Spleen (tissue), 11 donors: ENCODE measurements around the gene GYS1. TPM values are rescaled to one million over a fixed set of nuclear protein-coding genes. Genes with fewer than 3 reads are reported as not detected.
"Not testable (repeated sequence)": the region's sequence is repeated elsewhere in the genome, so short reads cannot be mapped to it uniquely, and the experiment has no call there.

Experiments
- DNase-seq: peaks from one replicate; pipeline ENCODE4 v3.0.0-alpha.2; 2020
- H3K27ac ChIP-seq, 8 donors: fragments of 200-600 bp; sonication (generic) in 7 of 8; 1 replicate in 4 of 8; 2 replicates in 4 of 8; pipeline versions ENCODE4 v1.5.0 to v1.8.0; 2016 to 2021; ENCODE audit warnings: inconsistent platforms in 4 of 8, mild to moderate bottlenecking in 4 of 8, moderate library complexity in 1 of 8
- H3K27me3 ChIP-seq, 7 donors: fragments of 200-600 bp; sonication (generic) in 6 of 7; replicated peaks in 1 of 7; 1 replicate in 4 of 7; 2 replicates in 3 of 7; pipeline versions ENCODE4 v1.5.0 to v1.8.0; 2016 to 2021; ENCODE audit warnings: inconsistent platforms in 3 of 7, mild to moderate bottlenecking in 1 of 7
- H3K36me3 ChIP-seq, 6 donors: fragments of 200-600 bp; sonication (generic) in 5 of 6; 1 replicate in 4 of 6; 2 replicates in 2 of 6; pipeline versions ENCODE4 v1.5.0 to v1.8.0; 2016 to 2021; ENCODE audit warnings: inconsistent platforms in 2 of 6
- H3K4me1 ChIP-seq, 6 donors: fragments of 200-600 bp; sonication (generic) in 5 of 6; 1 replicate in 3 of 6; 2 replicates in 3 of 6; pipeline versions ENCODE4 v1.5.0 to v1.8.0; 2016 to 2021; ENCODE audit warnings: inconsistent platforms in 3 of 6
- H3K4me3 ChIP-seq, 8 donors: fragments of 200-600 bp; sonication (generic) in 7 of 8; 1 replicate in 4 of 8; 2 replicates in 4 of 8; pipeline versions ENCODE4 v1.5.0 to v1.8.0; 2016 to 2021; ENCODE audit warnings: inconsistent platforms in 4 of 8, mild to moderate bottlenecking in 4 of 8, moderate library complexity in 2 of 8
- H3K9me3 ChIP-seq, 8 donors: fragments of 200-600 bp; sonication (generic) in 7 of 8; 1 replicate in 4 of 8; 2 replicates in 4 of 8; pipeline versions ENCODE4 v1.5.0 to v1.8.0; 2016 to 2021; ENCODE audit warnings: inconsistent platforms in 4 of 8
- WGBS, 5 donors: extraction: QIAGEN DNeasy Blood & Tissue Kit in 3 of 5; methylation state at CpG; one replicate each; pipeline versions ENCODE4 v1.1.5 to v1.1.7; 2013 to 2018; 5-methylcytosine and 5-hydroxymethylcytosine counted together
- intact Hi-C: fragments of 100-400 bp; cut with DNase I; formaldehyde crosslinking; loops from one replicate; pipeline ENCODE4 v1.15.0; 2023; ENCODE audit warnings: low total_unique reads
- polyA plus RNA-seq, 3 donors: library from polyadenylated mRNA; stranded (reverse); fragments of 200-250 nt; gene quantifications; one replicate each; pipeline ENCODE4 v1.2.1, GENCODE V29; 2013
- total RNA-seq, 7 donors: library from RNA; depleted of rRNA in 3 of 7; stranded (reverse); fragments of >200 nt in 3 of 7; fragmentation: NEBNext Ultra II Directional in 4 of 7; extraction: Animal tissue kit (Norgen Biotek cat#: 25700) in 4 of 7; gene quantifications; one replicate each; pipeline versions ENCODE4 v1.1.0 to v1.2.1, GENCODE V29; 2016 to 2021
- TF ChIP-seq, protein P1 (sequence below), 11 experiments: fragments of 200-600 bp in 7 of 11; fragments of 450-650 bp in 4 of 11; sonication (generic) in 4 of 11; IDR thresholded peaks in 8 of 11; conservative IDR thresholded peaks in 3 of 11; 1 replicate in 7 of 11; 2 replicates in 4 of 11; pipeline versions ENCODE4 v1.4.0 to v1.8.0; 2016 to 2021; ENCODE audit warnings: antibody characterized with exemption in 11 of 11, inconsistent platforms in 4 of 11, mild to moderate bottlenecking in 1 of 11
- donor health status: healthy with polysubstance abuse.
- donor health status: DM: no; HTN: no; CAD: no; lungs with moderate emphysema.
- donor health status: DM: no; HTN: no; CAD: no.
- donor health status: Bipolar disorder and iron deficiency.
- donor health status: healthy.
- donor health status: DM: no; HTN: no; CAD: no.
- donor health status: DM: yes; HTN: yes; CAD: no.

The GYS1 gene
- total and polyA plus RNA-seq, 10 donors = 11.9 to 47.1 (median 30.5) TPM

DNA sequence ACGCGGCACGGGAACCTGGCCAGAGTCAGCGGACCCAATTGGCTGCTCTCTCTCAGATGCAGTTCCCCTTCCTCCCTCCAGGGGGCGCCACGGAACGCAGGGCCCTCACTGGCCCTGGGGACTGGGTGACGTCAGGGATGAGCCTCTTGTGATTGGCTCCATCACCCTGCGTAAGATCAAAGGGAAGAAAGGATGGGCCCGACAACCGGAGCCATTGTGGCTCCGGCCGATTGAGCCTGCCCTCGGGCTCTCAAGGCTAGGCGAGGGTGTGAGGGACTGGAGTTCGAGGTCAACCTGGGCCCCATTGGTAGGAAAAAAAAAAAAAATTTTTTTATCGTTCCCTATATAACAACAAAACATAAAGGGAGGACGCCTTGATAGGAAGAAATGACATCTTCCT, 43.7 kb upstream of the GYS1 start, which contains the start of gene CGB1:
Gene CGB1 (minus strand): TSS at position 81 of the 400 bp plus-strand sequence. CDS start 184 bp downstream, outside the sequence.
- WGBS, 5 donors = 50 to 67% (median 54%) methylated on average over 17 to 18 of the region's 18 CpGs
- intact Hi-C loops, H3K9me3 ChIP-seq, DNase-seq, H3K4me1 ChIP-seq, H3K27ac ChIP-seq, H3K4me3 ChIP-seq, H3K36me3 ChIP-seq, H3K27me3 ChIP-seq: not testable (repeated sequence)
- TF ChIP-seq, protein P1, sequence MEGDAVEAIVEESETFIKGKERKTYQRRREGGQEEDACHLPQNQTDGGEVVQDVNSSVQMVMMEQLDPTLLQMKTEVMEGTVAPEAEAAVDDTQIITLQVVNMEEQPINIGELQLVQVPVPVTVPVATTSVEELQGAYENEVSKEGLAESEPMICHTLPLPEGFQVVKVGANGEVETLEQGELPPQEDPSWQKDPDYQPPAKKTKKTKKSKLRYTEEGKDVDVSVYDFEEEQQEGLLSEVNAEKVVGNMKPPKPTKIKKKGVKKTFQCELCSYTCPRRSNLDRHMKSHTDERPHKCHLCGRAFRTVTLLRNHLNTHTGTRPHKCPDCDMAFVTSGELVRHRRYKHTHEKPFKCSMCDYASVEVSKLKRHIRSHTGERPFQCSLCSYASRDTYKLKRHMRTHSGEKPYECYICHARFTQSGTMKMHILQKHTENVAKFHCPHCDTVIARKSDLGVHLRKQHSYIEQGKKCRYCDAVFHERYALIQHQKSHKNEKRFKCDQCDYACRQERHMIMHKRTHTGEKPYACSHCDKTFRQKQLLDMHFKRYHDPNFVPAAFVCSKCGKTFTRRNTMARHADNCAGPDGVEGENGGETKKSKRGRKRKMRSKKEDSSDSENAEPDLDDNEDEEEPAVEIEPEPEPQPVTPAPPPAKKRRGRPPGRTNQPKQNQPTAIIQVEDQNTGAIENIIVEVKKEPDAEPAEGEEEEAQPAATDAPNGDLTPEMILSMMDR (IDR thresholded peaks at IDR 0.05 in 8 of 11, conservative IDR thresholded peaks at IDR 0.05 in 3 of 11) = peak in 4 of 11 experiments; percentile 11 to 47 (median 32)

DNA sequence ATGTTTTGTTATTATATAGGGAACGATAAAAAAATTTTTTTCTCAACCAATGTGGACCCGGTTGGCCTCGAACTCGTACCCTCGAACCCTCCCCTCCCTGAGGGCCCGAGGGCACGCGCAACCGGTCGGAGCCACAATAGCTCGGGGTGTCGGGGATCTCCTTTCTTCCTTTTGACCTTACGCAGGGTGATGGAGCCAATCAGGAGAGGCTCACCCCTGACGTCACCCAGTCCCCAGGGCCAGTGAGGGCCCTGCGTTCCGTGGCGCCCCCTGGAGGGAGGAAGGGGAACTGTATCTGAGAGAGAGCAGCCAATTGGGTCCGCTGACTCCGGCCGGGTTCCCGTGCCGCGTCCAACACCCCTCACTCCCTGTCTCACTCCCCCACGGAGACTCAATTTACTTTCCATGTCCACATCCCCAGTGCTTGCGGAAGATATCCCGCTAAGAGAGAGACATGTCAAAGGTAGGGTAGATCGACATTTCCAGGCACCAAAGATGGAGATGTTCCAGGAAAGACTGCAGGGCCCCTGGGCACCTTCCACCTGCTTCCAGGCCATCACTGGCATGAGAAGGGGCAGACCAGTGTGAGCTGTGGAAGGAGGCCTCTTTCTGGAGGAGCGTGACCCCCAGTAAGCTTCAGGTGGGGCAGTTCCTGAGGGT, 38.7 kb upstream of the GYS1 start, which contains the start of gene CGB2:
Gene CGB2 (plus strand): TSS at position 249 of the 660 bp plus-strand sequence. CDS start 206 bp downstream, at position 455.
- TF ChIP-seq, protein P1 (IDR thresholded peaks at IDR 0.05 in 8 of 11, conservative IDR thresholded peaks at IDR 0.05 in 3 of 11) = peak in 5 of 11 experiments; percentile 9 to 38 (median 27)

DNA sequence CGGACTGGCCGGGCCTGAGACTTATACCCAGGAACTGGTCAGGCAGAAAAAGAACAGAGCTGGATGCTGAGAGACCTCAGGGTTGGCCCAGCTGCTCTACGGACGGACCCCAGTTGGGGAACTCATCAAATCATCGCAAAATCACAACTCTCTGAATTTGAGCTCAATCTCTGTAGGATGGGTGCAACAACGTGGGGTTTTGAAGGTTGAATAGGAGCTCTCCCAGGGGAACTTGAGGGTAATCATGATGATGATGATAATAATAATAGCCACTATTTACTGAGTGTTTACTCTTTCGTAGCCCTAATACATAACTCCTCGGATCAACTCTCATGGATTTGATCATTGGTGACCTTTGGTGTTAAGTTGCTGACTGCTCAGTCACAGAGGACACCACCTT, 37.2 kb upstream of the GYS1 start:
- H3K36me3 ChIP-seq, H3K27ac ChIP-seq, DNase-seq, H3K9me3 ChIP-seq, intact Hi-C loops, H3K4me3 ChIP-seq, H3K4me1 ChIP-seq: not testable (repeated sequence)
- 86 to 100% (median 91%) methylated on average over 3 to 6 of the region's 8 CpGs for WGBS, 5 donors
- peaks cover 0 to 13% (median 5%) of the 10 kb centered on the region in 7 donors for H3K27me3 ChIP-seq

More for the DNA sequence above, 38.7 kb upstream of the GYS1 start, which contains the start of gene CGB2:
- H3K36me3 ChIP-seq, intact Hi-C loops, H3K4me1 ChIP-seq, DNase-seq, H3K27ac ChIP-seq, H3K4me3 ChIP-seq, H3K9me3 ChIP-seq: not testable (repeated sequence)
- H3K27me3 ChIP-seq = peaks cover 0 to 14% (median 5%) of the 10 kb centered on the region in 7 donors
- 18 to 37% (median 27%) methylated on average over 27 to 28 of the region's 28 CpGs for WGBS, 5 donors

DNA sequence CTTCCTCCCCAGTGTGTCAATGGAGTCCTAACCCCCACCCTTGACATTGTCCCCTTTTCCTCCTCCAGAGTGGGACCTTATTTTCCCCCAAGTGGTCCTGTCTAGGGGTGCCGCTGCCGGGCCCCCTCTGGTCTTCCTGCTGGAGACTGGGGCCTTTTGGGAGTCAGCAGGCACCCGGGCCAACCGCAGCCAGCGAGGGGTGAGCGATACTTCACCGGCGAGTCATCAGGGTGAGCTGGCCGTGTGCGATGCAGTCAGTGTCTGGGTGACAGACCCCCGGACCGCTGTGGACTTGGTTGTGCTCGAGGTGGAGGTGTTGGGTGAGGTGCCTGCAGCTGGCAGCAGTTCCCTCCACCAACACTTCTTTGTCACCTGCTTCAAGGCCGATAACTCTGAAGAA, 36.6 kb upstream of the GYS1 start:
- H3K9me3 ChIP-seq, H3K4me1 ChIP-seq, H3K27ac ChIP-seq, DNase-seq, H3K27me3 ChIP-seq, H3K36me3 ChIP-seq, H3K4me3 ChIP-seq, intact Hi-C loops: not testable (repeated sequence)
- WGBS, 5 donors = 87 to 93% (median 91%) methylated on average over 12 to 14 of the region's 14 CpGs

DNA sequence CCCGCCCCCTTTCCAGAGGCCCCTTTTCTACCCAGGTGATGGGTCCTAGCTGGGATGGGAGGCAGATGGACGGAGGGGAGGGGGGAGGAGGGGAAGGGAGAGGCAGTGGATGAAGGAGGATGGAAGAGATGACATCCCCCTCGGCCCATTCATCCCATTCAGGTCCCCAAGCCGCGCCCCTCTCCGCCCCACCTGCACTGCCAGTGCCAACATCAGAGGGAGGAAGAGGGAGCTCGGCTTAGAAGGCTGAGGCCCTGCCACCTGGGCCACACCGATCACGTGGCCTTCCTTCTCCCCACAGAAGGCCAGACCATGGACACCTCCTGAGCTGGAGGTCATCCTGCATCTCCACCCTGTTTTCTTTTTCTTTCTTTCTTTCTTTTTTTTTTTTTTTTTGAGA, 35.6 kb upstream of the GYS1 start:
- H3K27ac ChIP-seq, H3K4me3 ChIP-seq, H3K4me1 ChIP-seq, H3K27me3 ChIP-seq, H3K36me3 ChIP-seq, DNase-seq, intact Hi-C loops, H3K9me3 ChIP-seq: not testable (repeated sequence)
- 78 to 86% (median 85%) methylated on average over 3 to 9 of the region's 9 CpGs for WGBS, 5 donors

DNA sequence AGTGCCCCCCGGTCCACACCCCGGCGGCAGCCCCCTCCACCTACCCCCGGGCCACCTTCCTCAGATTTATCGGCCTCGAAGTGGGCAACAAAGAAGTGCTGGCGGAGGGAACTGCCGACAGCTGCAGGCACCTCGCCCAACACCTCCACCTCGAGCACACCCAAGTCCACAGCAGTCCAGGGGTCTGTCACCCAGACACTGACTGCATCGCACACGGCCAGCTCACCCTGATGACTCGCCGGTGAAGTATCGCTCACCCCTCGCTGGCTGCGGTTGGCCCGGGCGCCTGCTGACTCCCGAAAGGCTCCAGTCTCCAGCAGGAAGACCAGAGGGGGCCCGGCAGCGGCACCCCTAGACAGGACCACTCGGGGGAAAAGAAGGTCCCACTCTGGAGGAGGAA, 32.5 kb upstream of the GYS1 start:
- H3K4me1 ChIP-seq, DNase-seq, intact Hi-C loops: not testable (repeated sequence)

DNA sequence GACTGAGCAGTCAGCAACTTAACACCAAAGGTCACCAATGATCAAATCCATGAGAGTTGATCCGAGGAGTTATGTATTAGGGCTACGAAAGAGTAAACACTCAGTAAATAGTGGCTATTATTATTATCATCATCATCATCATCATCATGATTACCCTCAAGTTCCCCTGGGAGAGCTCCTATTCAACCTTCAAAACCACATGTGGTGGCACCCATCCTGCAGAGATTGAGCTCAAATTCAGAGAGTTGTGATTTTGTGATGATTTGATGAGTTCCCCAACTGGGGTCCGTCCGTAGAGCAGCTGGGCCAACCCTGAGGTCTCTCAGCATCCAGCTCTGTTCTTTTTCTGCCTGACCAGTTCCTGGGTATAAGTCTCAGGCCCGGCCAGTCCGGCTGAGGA, 32.0 kb upstream of the GYS1 start:
- intact Hi-C loops, H3K9me3 ChIP-seq, DNase-seq, H3K4me1 ChIP-seq, H3K27me3 ChIP-seq, H3K36me3 ChIP-seq, H3K4me3 ChIP-seq, H3K27ac ChIP-seq: not testable (repeated sequence)
- WGBS, 5 donors = 78 to 100% (median 91%) methylated on average over 1 to 4 of the region's 6 CpGs

More for the DNA sequence above, 32.5 kb upstream of the GYS1 start:
- not testable (repeated sequence) for H3K36me3 ChIP-seq, H3K27ac ChIP-seq, H3K4me3 ChIP-seq, H3K27me3 ChIP-seq, H3K9me3 ChIP-seq
- 87 to 91% (median 89%) methylated on average over 14 to 23 of the region's 23 CpGs for WGBS, 5 donors

DNA sequence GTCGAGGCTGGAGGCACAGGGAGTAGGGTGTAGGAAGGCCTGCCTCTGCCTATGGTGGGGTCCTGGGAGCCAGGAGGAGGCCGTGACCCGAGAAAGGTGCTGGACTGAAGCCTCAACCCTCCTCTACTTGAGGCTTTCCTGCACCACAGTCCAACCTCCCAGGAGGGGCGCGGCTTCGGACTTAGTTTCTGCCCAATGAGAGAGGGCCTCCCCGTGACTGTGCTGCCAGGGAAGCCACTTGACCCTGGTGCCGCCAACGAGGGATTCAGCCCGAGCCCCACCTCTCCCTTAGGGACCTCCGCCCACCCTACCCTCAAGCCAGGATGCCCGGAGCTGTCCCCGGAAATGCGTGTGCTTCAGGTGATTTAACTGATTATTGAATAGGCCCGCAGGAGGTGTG, 31.1 kb upstream of the GYS1 start, which contains the start of gene CGB3:
Gene CGB3 (minus strand): TSS at position 101 of the 400 bp plus-strand sequence. CDS start 362 bp downstream, outside the sequence.
- H3K27ac ChIP-seq, H3K4me3 ChIP-seq, H3K9me3 ChIP-seq, H3K36me3 ChIP-seq, intact Hi-C loops, DNase-seq: not testable (repeated sequence)
- Histone ChIP-seq H3K4me1 (peaks cover 0 to 12% (median 6%) of the 10 kb centered on the region in 6 donors), H3K27me3 (peaks cover 0 to 16% (median 5%) of the 10 kb centered on the region in 7 donors)
- WGBS, 5 donors = 62 to 70% (median 67%) methylated on average over 9 to 13 of the region's 15 CpGs
